HEK293T (cell line): Measurements from ENCODE around the gene NBPF14.
"Not testable (repeated sequence)": the region's sequence is repeated elsewhere in the genome, so short reads cannot be mapped to it uniquely, and the experiment has no call there.

Source experiments
- CTCF ChIA-PET: fragments of 350-600 bp; formaldehyde crosslinking; extraction: SDS; loops from one replicate; lab custom pipeline; 2021; ENCODE audit warnings: antibody characterized with exemption, inconsistent platforms; lab: Yijun Ruan, JAX
- POLR2A ChIA-PET: fragments of 350-600 bp; formaldehyde crosslinking; extraction: SDS; loops from one replicate; lab custom pipeline; 2020; ENCODE audit warnings: antibody characterized with exemption, inconsistent platforms; lab: Yijun Ruan, JAX
- DNase-seq: peaks from one replicate; pipeline ENCODE4 v3.0.0; 2012; ENCODE audit warnings: mixed read lengths; ENCODE audit errors: extremely low spot score

Gene NBPF14

DNA sequence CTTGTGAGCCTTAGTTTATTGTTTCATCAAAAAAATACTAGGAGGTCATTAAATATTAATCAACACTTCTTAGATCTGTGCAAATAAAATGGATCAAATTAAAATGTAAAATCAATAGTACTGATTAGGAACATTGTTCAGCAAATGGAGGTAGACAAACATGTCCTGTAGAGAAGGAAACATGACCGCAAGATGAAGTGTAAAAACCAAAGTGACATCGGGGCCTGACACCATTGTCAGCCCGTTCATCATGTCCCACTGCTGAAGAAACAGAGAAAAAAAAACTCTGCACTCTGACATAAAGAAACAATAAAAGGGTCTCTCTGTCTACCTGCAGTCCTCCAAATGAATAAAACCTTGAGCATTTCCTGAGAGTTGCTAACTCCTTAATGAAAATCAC, 81.5 kb downstream of the NBPF14 start:
- POLR2A ChIA-PET, CTCF ChIA-PET, DNase-seq: not testable (repeated sequence)

DNA sequence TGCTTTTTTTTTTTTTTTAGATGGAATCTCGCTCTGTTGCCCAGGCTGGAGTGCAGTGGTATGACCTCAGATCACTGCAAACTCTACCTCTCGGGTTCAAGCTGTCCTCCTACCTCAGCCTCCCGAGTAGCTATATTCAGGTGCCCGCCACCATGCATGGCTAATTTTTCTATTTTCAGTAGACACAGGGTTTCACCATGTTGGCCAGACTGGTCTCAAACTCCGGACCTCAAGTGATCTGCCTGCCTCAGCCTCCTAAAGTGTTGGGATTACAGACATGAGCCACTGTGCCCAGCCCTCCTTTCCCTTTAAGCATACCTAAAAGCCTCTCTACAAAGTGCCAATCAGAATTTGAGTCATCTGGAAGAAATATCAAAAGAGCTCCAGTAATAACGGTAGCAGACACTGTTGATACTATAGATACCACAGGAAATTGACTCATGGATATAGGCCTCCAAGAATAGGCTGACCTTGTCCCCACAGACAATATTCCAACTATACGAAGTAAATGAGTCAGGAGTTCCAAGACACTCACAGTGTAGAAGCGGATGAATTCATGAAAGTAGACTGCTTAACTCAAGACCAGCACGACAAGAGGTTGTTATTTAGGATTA, 83.1 kb downstream of the NBPF14 start:
- DNase-seq, CTCF ChIA-PET, POLR2A ChIA-PET: not testable (repeated sequence)

DNA sequence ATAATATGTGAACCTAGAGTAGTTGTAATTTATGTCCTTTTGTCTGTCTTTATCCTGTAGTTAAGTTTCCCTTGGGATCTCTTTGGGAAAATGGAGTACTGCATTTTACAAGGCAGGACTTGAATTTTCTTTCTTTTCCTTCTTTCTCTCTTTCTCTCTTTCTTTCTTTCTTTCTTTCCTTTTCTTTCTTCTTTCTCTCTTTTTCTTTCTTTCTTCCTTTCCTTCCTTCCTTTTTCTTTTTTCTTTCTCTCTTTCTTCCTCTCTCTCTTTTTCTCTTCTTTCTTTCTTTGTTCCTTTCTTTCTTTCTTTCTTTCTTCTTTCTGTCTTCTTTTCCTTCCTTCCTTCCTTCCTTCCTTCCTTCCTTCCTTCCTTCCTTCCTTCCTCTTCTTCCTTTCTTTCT, 101.9 kb downstream of the NBPF14 start:
- DNase-seq, CTCF ChIA-PET, POLR2A ChIA-PET: not testable (repeated sequence)

DNA sequence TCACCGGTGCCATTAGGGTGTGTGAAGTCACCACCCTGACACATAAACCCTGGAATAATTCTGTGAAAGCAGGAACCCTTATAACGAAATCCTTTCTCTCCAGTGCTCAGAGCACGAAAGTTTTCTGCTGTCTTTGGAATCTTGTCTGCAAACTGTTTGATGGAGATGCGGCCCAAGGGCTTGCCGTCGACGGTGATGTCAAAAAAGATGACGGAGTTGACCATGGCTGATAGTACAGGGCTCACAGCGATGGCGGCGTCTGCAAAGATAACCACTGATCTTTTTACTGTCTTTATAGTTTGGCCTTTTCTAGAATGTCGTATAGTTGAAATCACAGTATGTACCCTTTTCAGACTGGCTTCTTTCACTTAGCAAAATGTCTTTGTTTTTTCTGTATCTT, 112.8 kb downstream of the NBPF14 start, which contains the start of gene PPIAL4G:
Gene PPIAL4G, minus strand, starts transcription at position 274 of the 400 bp plus-strand sequence. Its CDS starts 50 bp downstream, at position 224.
- CTCF ChIA-PET, POLR2A ChIA-PET, DNase-seq: not testable (repeated sequence)
